ENCODE data around the gene MAMSTR. TPM values are rescaled to one million over a fixed set of nuclear protein-coding genes. Genes with fewer than 3 reads are reported as not detected.

MAMSTR gene
- total and polyA plus RNA-seq, 8 donors, result 0.51 to 2.6 (median 1.1) TPM

DNA sequence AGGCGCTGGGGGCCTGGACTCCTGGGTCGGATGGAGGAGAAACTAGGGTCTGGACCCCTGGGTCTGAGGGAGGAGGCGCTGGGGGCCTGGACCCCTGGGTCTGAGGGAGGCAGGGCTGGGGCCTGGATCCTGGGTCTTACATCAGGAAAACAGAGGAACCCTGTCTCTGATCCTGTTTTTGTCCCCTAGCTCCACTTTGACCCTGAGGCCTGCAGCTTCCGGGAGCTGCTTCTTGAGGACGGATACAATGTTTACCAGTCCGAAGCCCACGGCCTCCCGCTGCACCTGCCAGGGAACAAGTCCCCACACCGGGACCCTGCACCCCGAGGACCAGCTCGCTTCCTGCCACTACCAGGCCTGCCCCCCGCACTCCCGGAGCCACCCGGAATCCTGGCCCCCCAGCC is 38.2 kb upstream of the MAMSTR start:
- intact Hi-C loops (cut with DNase I), result no loop called here
- no peaks in the 10 kb centered on the region for H3K9me3 ChIP-seq
- H3K36me3 ChIP-seq, result no peaks in the 10 kb centered on the region
- peaks cover 0 to 4% (median 0%) of the 10 kb centered on the region in 3 donors for H3K4me1 ChIP-seq
- ATAC-seq (no peak), FAIRE-seq (no peak), DNase-seq (no peak)
- WGBS, 2 donors, result 91 to 93% methylated on average over 14 of the region's 14 CpGs
- no peak overlapping the region for H3K4me3 ChIP-seq
- TF ChIP-seq, protein P1, sequence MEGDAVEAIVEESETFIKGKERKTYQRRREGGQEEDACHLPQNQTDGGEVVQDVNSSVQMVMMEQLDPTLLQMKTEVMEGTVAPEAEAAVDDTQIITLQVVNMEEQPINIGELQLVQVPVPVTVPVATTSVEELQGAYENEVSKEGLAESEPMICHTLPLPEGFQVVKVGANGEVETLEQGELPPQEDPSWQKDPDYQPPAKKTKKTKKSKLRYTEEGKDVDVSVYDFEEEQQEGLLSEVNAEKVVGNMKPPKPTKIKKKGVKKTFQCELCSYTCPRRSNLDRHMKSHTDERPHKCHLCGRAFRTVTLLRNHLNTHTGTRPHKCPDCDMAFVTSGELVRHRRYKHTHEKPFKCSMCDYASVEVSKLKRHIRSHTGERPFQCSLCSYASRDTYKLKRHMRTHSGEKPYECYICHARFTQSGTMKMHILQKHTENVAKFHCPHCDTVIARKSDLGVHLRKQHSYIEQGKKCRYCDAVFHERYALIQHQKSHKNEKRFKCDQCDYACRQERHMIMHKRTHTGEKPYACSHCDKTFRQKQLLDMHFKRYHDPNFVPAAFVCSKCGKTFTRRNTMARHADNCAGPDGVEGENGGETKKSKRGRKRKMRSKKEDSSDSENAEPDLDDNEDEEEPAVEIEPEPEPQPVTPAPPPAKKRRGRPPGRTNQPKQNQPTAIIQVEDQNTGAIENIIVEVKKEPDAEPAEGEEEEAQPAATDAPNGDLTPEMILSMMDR (IDR thresholded peaks at IDR 0.05), result no peak
- no peak overlapping the region for H3K27ac ChIP-seq
- no peaks in the 10 kb centered on the region for H3K27me3 ChIP-seq

DNA sequence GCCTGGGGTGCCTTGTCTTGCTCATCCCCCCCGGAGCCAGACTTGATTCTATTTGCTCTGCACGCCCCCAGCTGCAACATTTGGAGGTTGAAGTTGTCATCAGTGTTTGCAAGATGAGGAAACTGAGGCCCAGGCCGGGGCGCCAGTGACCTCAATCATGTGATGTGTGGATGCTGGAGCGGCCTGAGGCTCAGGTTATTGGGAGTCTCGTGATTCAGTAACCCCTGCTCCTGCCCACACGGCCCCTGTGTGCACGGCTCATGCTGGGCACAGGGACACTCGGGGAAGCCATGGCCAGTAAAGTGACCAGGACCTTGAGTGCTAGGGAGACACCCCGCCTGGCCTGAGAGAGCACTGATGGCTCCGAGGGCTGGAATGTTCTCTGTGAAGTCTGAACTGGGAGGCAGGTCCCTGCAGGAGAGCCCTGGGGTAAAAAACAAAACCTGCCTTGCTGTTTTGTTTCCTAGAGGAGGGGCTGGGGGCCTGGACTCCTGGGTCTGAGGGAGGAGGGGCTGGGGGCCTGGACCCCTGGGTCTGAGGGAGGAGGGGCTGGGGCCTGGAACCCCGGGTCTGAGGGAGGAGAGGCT is 37.7 kb upstream of the MAMSTR start:
- WGBS, 2 donors, result 86 to 92% methylated on average over 12 of the region's 12 CpGs
- ATAC-seq (no peak), FAIRE-seq (no peak), DNase-seq (no peak)
- peaks cover 0 to 4% (median 0%) of the 10 kb centered on the region in 3 donors for H3K4me1 ChIP-seq
- TF ChIP-seq, protein P1 (IDR thresholded peaks at IDR 0.05), result no peak
- H3K36me3 ChIP-seq, result no peaks in the 10 kb centered on the region
- no peak overlapping the region for H3K4me3 ChIP-seq
- H3K9me3 ChIP-seq, result no peaks in the 10 kb centered on the region
- H3K27me3 ChIP-seq, result no peaks in the 10 kb centered on the region
- intact Hi-C loops (cut with DNase I), result no loop called here
- H3K27ac ChIP-seq, result no peak overlapping the region

DNA sequence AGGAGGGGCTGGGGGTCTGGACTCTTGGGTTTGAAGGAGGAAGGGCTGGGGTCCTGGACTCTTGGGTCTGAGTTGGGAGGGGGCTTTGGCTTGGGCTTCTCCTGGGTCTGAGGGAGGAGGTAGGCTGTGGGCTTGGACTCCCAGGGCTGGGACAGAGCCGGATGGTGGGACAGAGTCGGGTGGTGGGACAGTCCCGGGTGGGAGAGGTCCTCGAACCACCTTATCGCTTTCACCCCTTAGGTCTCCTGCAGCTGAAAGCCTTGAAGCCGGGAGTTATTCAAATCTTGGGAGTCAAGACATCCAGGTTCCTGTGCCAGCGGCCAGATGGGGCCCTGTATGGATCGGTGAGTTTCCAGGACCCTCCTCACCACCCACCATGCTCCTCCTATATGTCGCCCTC is 37.2 kb upstream of the MAMSTR start:
- peaks cover 0 to 4% (median 0%) of the 10 kb centered on the region in 3 donors for H3K4me1 ChIP-seq
- TF ChIP-seq, protein P1 (IDR thresholded peaks at IDR 0.05), result no peak
- H3K4me3 ChIP-seq, result no peak overlapping the region
- H3K36me3 ChIP-seq, result no peaks in the 10 kb centered on the region
- H3K9me3 ChIP-seq, result no peaks in the 10 kb centered on the region
- H3K27ac ChIP-seq, result no peak overlapping the region
- ATAC-seq (no peak), FAIRE-seq (no peak), DNase-seq (no peak)
- WGBS, 2 donors, result 82% methylated on average over 9 of the region's 9 CpGs
- H3K27me3 ChIP-seq, result no peaks in the 10 kb centered on the region
- intact Hi-C loops (cut with DNase I), result no loop called here

- Histone ChIP-seq H3K27ac (no peak overlapping the region), H3K4me1 (peaks cover 0 to 4% (median 0%) of the 10 kb centered on the region in 3 donors), H3K36me3 (no peaks in the 10 kb centered on the region), H3K9me3 (no peaks in the 10 kb centered on the region), H3K27me3 (no peaks in the 10 kb centered on the region), H3K4me3 (no peak overlapping the region)
- no peak for FAIRE-seq
- ATAC-seq, result no peak
- intact Hi-C loops (cut with DNase I), result no loop called here
- 87 to 88% methylated on average over 11 of the region's 11 CpGs for WGBS, 2 donors
- TF ChIP-seq, protein P1 (IDR thresholded peaks at IDR 0.05), result no peak
- peak in 2 of 6 donors; percentile 40 to 72 for DNase-seq
Measured at GRCh38 chr19:48756212-48756611, 36.7 kb upstream of the MAMSTR start.

DNA sequence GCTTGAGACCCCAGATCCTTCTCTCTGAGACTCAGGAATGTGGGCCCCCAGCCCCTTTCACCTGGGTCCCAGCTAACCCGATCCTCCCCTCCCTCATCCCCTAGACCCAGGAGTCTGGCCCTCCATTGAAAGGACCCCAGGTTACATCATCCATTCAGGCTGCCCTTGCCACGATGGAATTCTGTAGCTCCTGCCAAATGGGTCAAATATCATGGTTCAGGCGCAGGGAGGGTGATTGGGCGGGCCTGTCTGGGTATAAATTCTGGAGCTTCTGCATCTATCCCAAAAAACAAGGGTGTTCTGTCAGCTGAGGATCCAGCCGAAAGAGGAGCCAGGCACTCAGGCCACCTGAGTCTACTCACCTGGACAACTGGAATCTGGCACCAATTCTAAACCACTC is 36.3 kb upstream of the MAMSTR start:
- H3K4me3 ChIP-seq, result no peak overlapping the region
- DNase-seq, result no peak
- ATAC-seq, result no peak
- no peak overlapping the region for H3K27ac ChIP-seq
- no peaks in the 10 kb centered on the region for H3K9me3 ChIP-seq
- FAIRE-seq, result no peak
- peaks cover 0 to 4% (median 0%) of the 10 kb centered on the region in 3 donors for H3K4me1 ChIP-seq
- H3K36me3 ChIP-seq, result no peaks in the 10 kb centered on the region
- intact Hi-C loops (cut with DNase I), result no loop called here
- H3K27me3 ChIP-seq, result no peaks in the 10 kb centered on the region
- 65 to 70% methylated on average over 5 of the region's 5 CpGs for WGBS, 2 donors
- TF ChIP-seq, protein P1 (IDR thresholded peaks at IDR 0.05), result no peak

Data from pancreas (tissue), 10 donors.